HEK293 (cell line): ENCODE results near the gene SLC38A1.

Experiments
- CTCF ChIA-PET: fragments of 350-600 bp; formaldehyde crosslinking; extraction: SDS; loops from one replicate; lab custom pipeline; 2021; ENCODE audit warnings: antibody characterized with exemption; lab: Yijun Ruan, JAX
- POLR2A ChIA-PET: fragments of 300-600 bp; formaldehyde crosslinking; extraction: SDS; loops from one replicate; lab custom pipeline; 2020; ENCODE audit warnings: antibody characterized with exemption, inconsistent platforms; lab: Yijun Ruan, JAX
- H3K27ac ChIP-seq: fragments of 200-500 bp; sonication (Bioruptor generic); 2 replicates; pipeline ENCODE4 v1.5.1; 2014; ENCODE audit warnings: low read depth, low read length, control low read depth, inconsistent platforms; ENCODE audit errors: extremely low read depth
- H3K36me3 ChIP-seq, 2 experiments: fragments of 200-500 bp in 1 of 2; sonication (Bioruptor generic) in 1 of 2; 1 replicate in 1 of 2; 2 replicates in 1 of 2; pipeline ENCODE4 v1.5.1; 2014 to 2017; ENCODE audit warnings: inconsistent platforms in 2 of 2, low read length in 2 of 2; ENCODE audit not compliant: control insufficient read depth in 2 of 2, insufficient read depth in 1 of 2
- H3K4me1 ChIP-seq: fragments of 200-500 bp; sonication (Bioruptor generic); 2 replicates; pipeline ENCODE4 v1.5.1; 2014; ENCODE audit warnings: mild to moderate bottlenecking, low read length, inconsistent platforms; ENCODE audit not compliant: control insufficient read depth, insufficient read depth
- H3K4me3 ChIP-seq: 2 replicates; pipeline ENCODE4 v1.5.1; 2011; ENCODE audit warnings: low read depth, mild to moderate bottlenecking, control low read depth, low read length, moderate library complexity
- H3K9me3 ChIP-seq: fragments of 200-500 bp; sonication (Bioruptor generic); 2 replicates; pipeline ENCODE4 v1.5.1; 2014; ENCODE audit warnings: low read depth, low read length, inconsistent platforms; ENCODE audit not compliant: control insufficient read depth, insufficient read depth
- EGR2 ChIP-seq: fragments of 450-650 bp; formaldehyde crosslinking; IDR thresholded peaks from 2 replicates; pipeline ENCODE4 v1.5.1; 2016; ENCODE audit warnings: low read depth, missing biosample characterization, missing genetic modification characterization
- SP2 ChIP-seq: fragments of 450-650 bp; formaldehyde crosslinking; IDR thresholded peaks from 2 replicates; pipeline ENCODE4 v1.5.1; 2016; ENCODE audit warnings: missing biosample characterization, missing genetic modification characterization
- SP7 ChIP-seq: fragments of 450-650 bp; formaldehyde crosslinking; IDR thresholded peaks from 2 replicates; pipeline ENCODE4 v1.5.1; 2016; ENCODE audit warnings: missing biosample characterization, missing genetic modification characterization
- ZBTB1 ChIP-seq: fragments of 450-650 bp; formaldehyde crosslinking; IDR thresholded peaks from 2 replicates; pipeline ENCODE4 v1.5.1; 2016; ENCODE audit warnings: missing biosample characterization, missing genetic modification characterization
- ZBTB20 ChIP-seq: fragments of 450-650 bp; formaldehyde crosslinking; IDR thresholded peaks from 2 replicates; pipeline ENCODE4 v1.5.1; 2016; ENCODE audit warnings: missing biosample characterization, missing genetic modification characterization
- ZBTB8A ChIP-seq: fragments of 450-650 bp; formaldehyde crosslinking; IDR thresholded peaks from 2 replicates; pipeline ENCODE4 v1.5.1; 2016; ENCODE audit warnings: missing biosample characterization, missing genetic modification characterization
- ZFHX2 ChIP-seq: fragments of 450-650 bp; formaldehyde crosslinking; conservative IDR thresholded peaks from 2 replicates; pipeline ENCODE4 v1.5.1; 2016; ENCODE audit warnings: missing biosample characterization, missing genetic modification characterization
- ZFP3 ChIP-seq: fragments of 450-650 bp; formaldehyde crosslinking; IDR thresholded peaks from 2 replicates; pipeline ENCODE4 v1.5.1; 2016; ENCODE audit warnings: low read depth, missing biosample characterization, missing genetic modification characterization
- ZFP69B ChIP-seq: fragments of 450-650 bp; formaldehyde crosslinking; IDR thresholded peaks from 2 replicates; pipeline ENCODE4 v1.5.1; 2016; ENCODE audit warnings: missing biosample characterization, missing genetic modification characterization
- ZNF23 ChIP-seq: fragments of 450-650 bp; formaldehyde crosslinking; IDR thresholded peaks from 2 replicates; pipeline ENCODE4 v1.5.1; 2016; ENCODE audit warnings: missing biosample characterization, missing genetic modification characterization, borderline replicate concordance
- ZNF239 ChIP-seq: fragments of 450-650 bp; formaldehyde crosslinking; IDR thresholded peaks from 2 replicates; pipeline ENCODE4 v1.5.1; 2016; ENCODE audit warnings: missing biosample characterization, missing genetic modification characterization
- ZNF335 ChIP-seq: fragments of 450-650 bp; formaldehyde crosslinking; conservative IDR thresholded peaks from 2 replicates; pipeline ENCODE4 v1.5.1; 2016; ENCODE audit warnings: missing biosample characterization, missing genetic modification characterization
- ZNF366 ChIP-seq: fragments of 450-650 bp; formaldehyde crosslinking; conservative IDR thresholded peaks from 2 replicates; pipeline ENCODE4 v1.5.1; 2016; ENCODE audit warnings: missing biosample characterization, missing genetic modification characterization
- ZNF501 ChIP-seq: fragments of 450-650 bp; formaldehyde crosslinking; IDR thresholded peaks from 2 replicates; pipeline ENCODE4 v1.5.1; 2016; ENCODE audit warnings: missing biosample characterization, missing genetic modification characterization
- ZNF510 ChIP-seq: fragments of 450-650 bp; formaldehyde crosslinking; IDR thresholded peaks from 2 replicates; pipeline ENCODE4 v1.5.1; 2018; ENCODE audit warnings: mild to moderate bottlenecking, missing genetic modification characterization, missing biosample characterization; ENCODE audit not compliant: insufficient replicate concordance
- ZNF561 ChIP-seq: fragments of 450-650 bp; IDR thresholded peaks from 2 replicates; pipeline ENCODE4 v1.5.1; 2018; ENCODE audit warnings: missing biosample characterization, missing genetic modification characterization, borderline replicate concordance
- ZNF670 ChIP-seq: fragments of 450-650 bp; formaldehyde crosslinking; IDR thresholded peaks from 2 replicates; pipeline ENCODE4 v1.5.1; 2016; ENCODE audit warnings: missing biosample characterization, missing genetic modification characterization, low read depth
- ZSCAN16 ChIP-seq: fragments of 450-650 bp; formaldehyde crosslinking; IDR thresholded peaks from 2 replicates; pipeline ENCODE4 v1.5.1; 2016; ENCODE audit warnings: missing biosample characterization, missing genetic modification characterization
- ZXDB ChIP-seq: fragments of 450-650 bp; formaldehyde crosslinking; IDR thresholded peaks from 2 replicates; pipeline ENCODE4 v1.5.1; 2016; ENCODE audit warnings: missing biosample characterization, missing genetic modification characterization
- TF ChIP-seq, protein P1 (sequence below): fragments of 450-650 bp; formaldehyde crosslinking; IDR thresholded peaks from 2 replicates; pipeline ENCODE4 v1.5.1; 2016; ENCODE audit warnings: missing biosample characterization, missing genetic modification characterization
- TF ChIP-seq, protein P2 (sequence below): fragments of 450-650 bp; formaldehyde crosslinking; IDR thresholded peaks from 2 replicates; pipeline ENCODE4 v1.5.1; 2016; ENCODE audit warnings: missing biosample characterization, missing genetic modification characterization
- TF ChIP-seq, protein P3 (sequence below): fragments of 450-650 bp; formaldehyde crosslinking; optimal IDR thresholded peaks from 2 replicates; pipeline ENCODE3; 2016; ENCODE audit warnings: missing biosample characterization, mild to moderate bottlenecking, missing genetic modification characterization
- TF ChIP-seq, protein P4 (sequence below): fragments of 450-650 bp; formaldehyde crosslinking; IDR thresholded peaks from 2 replicates; pipeline ENCODE4 v1.5.1; 2017; ENCODE audit warnings: missing biosample characterization, missing genetic modification characterization
- TF ChIP-seq, protein P5 (sequence below): fragments of 450-650 bp; formaldehyde crosslinking; IDR thresholded peaks from 2 replicates; pipeline ENCODE4 v1.5.1; 2016; ENCODE audit warnings: missing biosample characterization, missing genetic modification characterization

Gene SLC38A1

DNA sequence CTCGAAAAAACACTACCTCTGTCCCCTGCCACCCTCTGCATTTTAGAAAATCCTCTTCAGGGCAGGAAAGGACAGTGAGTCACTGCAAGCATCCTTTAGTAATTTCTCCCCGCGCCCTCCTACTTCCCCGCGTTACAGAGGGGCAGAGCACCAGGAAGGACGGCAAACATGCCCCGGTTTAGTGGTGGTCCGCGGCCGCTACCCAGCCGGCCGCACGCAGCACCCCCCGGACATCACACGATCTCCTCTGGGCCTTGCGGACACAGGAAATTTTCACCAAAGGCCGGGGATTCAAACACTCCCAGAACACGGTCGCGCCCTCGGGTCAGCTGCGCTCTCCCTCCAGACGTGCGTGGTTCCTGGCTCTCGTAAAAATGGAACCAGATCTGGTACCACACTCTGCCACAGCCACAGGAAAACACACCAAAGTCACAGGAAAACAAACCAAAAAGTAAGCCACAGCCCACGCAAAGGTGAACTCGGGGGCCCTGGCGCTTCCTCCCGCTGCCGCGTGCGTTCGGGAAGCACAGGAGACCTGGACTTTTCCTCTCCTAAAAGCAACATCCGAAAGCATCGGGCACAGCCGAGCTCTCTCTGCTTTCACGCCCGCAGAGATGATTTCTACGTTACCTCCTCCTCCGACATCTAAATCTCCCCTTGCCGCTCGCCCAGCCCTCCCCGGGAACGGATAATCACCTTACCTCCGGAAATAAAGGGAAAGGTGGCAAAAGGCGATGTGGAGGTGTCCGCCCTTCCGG, 839 bp downstream of the SLC38A1 start (continued):
- TF ChIP-seq, protein P1, sequence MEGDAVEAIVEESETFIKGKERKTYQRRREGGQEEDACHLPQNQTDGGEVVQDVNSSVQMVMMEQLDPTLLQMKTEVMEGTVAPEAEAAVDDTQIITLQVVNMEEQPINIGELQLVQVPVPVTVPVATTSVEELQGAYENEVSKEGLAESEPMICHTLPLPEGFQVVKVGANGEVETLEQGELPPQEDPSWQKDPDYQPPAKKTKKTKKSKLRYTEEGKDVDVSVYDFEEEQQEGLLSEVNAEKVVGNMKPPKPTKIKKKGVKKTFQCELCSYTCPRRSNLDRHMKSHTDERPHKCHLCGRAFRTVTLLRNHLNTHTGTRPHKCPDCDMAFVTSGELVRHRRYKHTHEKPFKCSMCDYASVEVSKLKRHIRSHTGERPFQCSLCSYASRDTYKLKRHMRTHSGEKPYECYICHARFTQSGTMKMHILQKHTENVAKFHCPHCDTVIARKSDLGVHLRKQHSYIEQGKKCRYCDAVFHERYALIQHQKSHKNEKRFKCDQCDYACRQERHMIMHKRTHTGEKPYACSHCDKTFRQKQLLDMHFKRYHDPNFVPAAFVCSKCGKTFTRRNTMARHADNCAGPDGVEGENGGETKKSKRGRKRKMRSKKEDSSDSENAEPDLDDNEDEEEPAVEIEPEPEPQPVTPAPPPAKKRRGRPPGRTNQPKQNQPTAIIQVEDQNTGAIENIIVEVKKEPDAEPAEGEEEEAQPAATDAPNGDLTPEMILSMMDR: 0 out of 2 replicates have a peak, but pooled peaks have one; percentile 8
- TF ChIP-seq ZSCAN16 (no peak), ZFP3 (no peak)

DNA sequence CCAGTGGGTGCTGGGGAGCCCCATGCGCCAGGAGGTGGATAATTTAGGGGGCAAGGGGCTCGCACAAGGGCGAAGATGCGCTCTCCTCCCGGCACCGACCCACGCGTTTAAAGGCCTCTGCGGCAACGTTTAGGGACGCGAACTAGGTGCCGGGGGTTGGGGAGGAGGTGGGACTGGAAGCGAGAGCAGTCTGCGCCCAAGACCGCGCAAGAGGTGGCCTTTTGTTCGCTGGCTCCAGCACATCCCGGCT, 1.3 kb downstream of the SLC38A1 start:
- no peaks in the 10 kb centered on the region for H3K9me3 ChIP-seq
- H3K4me1 ChIP-seq: peaks cover 25% of the 10 kb centered on the region
- TF ChIP-seq, protein P2, sequence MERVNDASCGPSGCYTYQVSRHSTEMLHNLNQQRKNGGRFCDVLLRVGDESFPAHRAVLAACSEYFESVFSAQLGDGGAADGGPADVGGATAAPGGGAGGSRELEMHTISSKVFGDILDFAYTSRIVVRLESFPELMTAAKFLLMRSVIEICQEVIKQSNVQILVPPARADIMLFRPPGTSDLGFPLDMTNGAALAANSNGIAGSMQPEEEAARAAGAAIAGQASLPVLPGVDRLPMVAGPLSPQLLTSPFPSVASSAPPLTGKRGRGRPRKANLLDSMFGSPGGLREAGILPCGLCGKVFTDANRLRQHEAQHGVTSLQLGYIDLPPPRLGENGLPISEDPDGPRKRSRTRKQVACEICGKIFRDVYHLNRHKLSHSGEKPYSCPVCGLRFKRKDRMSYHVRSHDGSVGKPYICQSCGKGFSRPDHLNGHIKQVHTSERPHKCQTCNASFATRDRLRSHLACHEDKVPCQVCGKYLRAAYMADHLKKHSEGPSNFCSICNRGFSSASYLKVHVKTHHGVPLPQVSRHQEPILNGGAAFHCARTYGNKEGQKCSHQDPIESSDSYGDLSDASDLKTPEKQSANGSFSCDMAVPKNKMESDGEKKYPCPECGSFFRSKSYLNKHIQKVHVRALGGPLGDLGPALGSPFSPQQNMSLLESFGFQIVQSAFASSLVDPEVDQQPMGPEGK (tag by site-specific recombination): no peak
- TF ChIP-seq ZFHX2 (tag by site-specific recombination): peak; percentile 60
- no peak for TF ChIP-seq ZNF23
- TF ChIP-seq, protein P3, sequence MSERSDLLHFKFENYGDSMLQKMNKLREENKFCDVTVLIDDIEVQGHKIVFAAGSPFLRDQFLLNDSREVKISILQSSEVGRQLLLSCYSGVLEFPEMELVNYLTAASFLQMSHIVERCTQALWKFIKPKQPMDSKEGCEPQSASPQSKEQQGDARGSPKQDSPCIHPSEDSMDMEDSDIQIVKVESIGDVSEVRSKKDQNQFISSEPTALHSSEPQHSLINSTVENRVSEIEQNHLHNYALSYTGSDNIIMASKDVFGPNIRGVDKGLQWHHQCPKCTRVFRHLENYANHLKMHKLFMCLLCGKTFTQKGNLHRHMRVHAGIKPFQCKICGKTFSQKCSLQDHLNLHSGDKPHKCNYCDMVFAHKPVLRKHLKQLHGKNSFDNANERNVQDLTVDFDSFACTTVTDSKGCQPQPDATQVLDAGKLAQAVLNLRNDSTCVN (tag by site-specific recombination): peak; percentile 13
- TF ChIP-seq ZNF510 (tag by site-specific recombination): no peak
- TF ChIP-seq ZBTB20: peak; percentile 70
- TF ChIP-seq ZNF561 (tag by site-specific recombination): no peak
- TF ChIP-seq EGR2 (tag by site-specific recombination): 0 out of 2 replicates have a peak, but pooled peaks have one; percentile 25
- TF ChIP-seq ZNF501 (tag by site-specific recombination): 0 out of 2 replicates have a peak, but pooled peaks have one; percentile 16
- TF ChIP-seq, all 188 proteins: peak for 5
- POLR2A ChIA-PET: no interaction called here
- H3K27ac ChIP-seq: peak overlapping the region; percentile 88
- CTCF ChIA-PET: no interaction called here
- H3K36me3 ChIP-seq: no peaks in the 10 kb centered on the region
- peak overlapping the region; percentile 61 for H3K4me3 ChIP-seq

DNA sequence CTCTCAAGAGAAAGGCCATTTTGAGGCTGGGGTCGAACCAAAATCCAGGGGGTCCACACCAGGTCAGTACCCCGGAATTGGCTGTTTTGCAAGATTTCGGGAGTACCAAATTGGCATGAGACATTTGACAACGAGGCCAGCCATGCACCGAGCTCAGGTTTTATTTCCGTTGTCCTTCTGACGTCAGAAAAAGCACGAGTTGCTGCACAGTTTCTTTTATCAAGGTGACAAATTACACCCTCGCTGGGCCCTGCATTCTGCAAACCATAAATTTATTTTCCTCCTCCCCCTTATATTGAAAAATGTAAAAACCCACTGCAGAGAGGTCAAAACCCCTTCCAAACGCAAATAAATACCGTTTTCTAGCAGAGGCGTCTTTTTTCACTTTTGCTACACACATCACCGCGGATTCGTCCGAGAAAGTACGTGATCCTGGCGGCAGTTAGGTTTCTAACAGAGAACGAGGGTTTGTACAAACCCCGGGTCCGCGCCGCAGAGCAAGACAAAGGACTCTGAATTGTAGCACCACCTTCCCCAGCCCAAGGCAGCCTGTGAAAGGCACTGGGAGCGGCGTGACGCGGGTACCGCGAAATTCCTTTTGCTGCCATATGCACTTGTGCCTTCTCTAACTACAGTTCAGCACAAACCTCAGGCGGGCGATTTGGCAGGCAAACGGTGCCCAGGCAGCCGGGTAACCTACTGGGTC, 1.8 kb downstream of the SLC38A1 start:
- H3K36me3 ChIP-seq: no peaks in the 10 kb centered on the region
- ChIA-PET CTCF (interaction anchor here (0.6 to 1.9 kb wide), 2 partner anchors 30 to 142 kb away, joined by 6 to 7 read pairs; no protein-coding TSS in a partner anchor), POLR2A (no interaction called here)
- H3K4me1 ChIP-seq: peaks cover 25% of the 10 kb centered on the region
- H3K27ac ChIP-seq: peak overlapping the region; percentile 88
- peak overlapping the region; percentile 61 for H3K4me3 ChIP-seq
- H3K9me3 ChIP-seq: no peaks in the 10 kb centered on the region
- TF ChIP-seq, protein P4, sequence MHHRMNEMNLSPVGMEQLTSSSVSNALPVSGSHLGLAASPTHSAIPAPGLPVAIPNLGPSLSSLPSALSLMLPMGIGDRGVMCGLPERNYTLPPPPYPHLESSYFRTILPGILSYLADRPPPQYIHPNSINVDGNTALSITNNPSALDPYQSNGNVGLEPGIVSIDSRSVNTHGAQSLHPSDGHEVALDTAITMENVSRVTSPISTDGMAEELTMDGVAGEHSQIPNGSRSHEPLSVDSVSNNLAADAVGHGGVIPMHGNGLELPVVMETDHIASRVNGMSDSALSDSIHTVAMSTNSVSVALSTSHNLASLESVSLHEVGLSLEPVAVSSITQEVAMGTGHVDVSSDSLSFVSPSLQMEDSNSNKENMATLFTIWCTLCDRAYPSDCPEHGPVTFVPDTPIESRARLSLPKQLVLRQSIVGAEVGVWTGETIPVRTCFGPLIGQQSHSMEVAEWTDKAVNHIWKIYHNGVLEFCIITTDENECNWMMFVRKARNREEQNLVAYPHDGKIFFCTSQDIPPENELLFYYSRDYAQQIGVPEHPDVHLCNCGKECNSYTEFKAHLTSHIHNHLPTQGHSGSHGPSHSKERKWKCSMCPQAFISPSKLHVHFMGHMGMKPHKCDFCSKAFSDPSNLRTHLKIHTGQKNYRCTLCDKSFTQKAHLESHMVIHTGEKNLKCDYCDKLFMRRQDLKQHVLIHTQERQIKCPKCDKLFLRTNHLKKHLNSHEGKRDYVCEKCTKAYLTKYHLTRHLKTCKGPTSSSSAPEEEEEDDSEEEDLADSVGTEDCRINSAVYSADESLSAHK (tag by site-specific recombination): no peak
- peak; percentile 27; the same call in 1 of the 2 replicates for TF ChIP-seq ZNF501 (tag by site-specific recombination)
- 0 out of 2 replicates have a peak, but pooled peaks have one; percentile 18 for TF ChIP-seq ZBTB1 (tag by site-specific recombination)
- peak; percentile 31; the same call in 1 of the 2 replicates for TF ChIP-seq ZNF366 (tag by site-specific recombination)
- no peak for TF ChIP-seq ZNF239 (tag by site-specific recombination)
- no peak for TF ChIP-seq ZNF670 (tag by site-specific recombination)
- peak; percentile 79 for TF ChIP-seq SP7 (tag by site-specific recombination)
- peak; percentile 11; the same call in 1 of the 2 replicates for TF ChIP-seq SP2 (tag by site-specific recombination)
- peak; percentile 32; the same call in 1 of the 2 replicates for TF ChIP-seq ZNF335
- TF ChIP-seq ZBTB8A (tag by site-specific recombination): peak; percentile 37; the same call in 1 of the 2 replicates
- TF ChIP-seq ZFP69B (tag by site-specific recombination): peak; percentile 66
- TF ChIP-seq, protein P5, sequence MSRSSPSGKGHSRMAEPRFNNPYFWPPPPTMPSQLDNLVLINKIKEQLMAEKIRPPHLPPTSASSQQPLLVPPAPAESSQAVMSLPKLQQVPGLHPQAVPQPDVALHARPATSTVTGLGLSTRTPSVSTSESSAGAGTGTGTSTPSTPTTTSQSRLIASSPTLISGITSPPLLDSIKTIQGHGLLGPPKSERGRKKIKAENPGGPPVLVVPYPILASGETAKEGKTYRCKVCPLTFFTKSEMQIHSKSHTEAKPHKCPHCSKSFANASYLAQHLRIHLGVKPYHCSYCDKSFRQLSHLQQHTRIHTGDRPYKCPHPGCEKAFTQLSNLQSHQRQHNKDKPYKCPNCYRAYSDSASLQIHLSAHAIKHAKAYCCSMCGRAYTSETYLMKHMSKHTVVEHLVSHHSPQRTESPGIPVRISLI (tag by site-specific recombination): peak; percentile 73
- peak; percentile 36; the same call in 1 of the 2 replicates for TF ChIP-seq ZXDB (tag by site-specific recombination)
